Measurements from ENCODE around the gene ZSCAN32.

The ZSCAN32 gene

DNA sequence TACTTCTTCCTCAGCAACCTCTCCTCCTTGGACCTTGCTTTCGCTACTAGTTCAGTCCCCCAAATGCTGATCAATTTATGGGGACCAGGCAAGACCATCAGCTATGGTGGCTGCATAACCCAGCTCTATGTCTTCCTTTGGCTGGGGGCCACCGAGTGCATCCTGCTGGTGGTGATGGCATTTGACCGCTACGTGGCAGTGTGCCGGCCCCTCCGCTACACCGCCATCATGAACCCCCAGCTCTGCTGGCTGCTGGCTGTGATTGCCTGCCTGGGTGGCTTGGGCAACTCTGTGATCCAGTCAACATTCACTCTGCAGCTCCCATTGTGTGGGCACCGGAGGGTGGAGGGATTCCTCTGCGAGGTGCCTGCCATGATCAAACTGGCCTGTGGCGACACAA, 44.7 kb downstream of the ZSCAN32 start:
- DNase-seq, result no peak

DNA sequence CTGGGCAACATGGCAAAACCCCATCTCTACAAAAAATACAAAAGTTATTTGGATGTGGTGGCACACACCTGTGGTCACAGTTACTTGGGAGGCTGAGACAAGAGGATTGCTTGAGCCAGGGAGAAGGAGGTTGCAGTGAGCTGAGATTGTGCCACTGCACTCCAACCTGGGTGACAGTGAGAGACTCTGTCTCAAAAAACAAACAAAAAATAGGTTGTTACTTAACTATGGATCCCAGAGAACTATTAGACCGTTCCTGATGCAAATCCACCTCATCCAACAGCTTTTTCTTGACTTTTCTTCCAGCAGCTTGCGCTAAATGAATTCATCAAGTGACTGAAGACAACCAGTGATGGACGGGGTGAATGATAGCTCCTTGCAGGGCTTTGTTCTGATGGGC, 45.2 kb downstream of the ZSCAN32 start, which contains the start of gene OR2C1:
Gene OR2C1 (plus strand): TSS at position 301 of the 400 bp plus-strand sequence. CDS start 52 bp downstream, at position 353.
- DNase-seq, result no peak

DNA sequence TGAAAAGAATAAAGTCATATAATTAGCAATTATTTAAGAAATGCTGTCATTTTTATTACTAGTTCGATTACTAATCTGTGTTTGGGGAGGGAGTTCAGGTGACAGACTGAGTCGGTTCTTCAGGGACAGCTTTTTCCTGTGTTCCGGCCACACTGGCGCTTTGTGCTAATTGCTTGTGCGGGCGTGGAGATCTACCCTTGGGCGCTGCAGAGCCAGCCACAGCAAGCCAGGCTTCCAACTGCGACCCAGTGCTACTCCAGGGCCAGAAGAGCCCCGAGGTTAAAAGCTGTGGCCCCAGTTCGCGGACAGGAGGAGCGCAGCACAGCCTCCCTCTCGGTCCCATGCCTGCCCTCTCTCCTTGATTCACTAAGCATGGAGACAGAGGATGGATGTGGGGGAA, 51.6 kb downstream of the ZSCAN32 start:
- no peak for DNase-seq

DNA sequence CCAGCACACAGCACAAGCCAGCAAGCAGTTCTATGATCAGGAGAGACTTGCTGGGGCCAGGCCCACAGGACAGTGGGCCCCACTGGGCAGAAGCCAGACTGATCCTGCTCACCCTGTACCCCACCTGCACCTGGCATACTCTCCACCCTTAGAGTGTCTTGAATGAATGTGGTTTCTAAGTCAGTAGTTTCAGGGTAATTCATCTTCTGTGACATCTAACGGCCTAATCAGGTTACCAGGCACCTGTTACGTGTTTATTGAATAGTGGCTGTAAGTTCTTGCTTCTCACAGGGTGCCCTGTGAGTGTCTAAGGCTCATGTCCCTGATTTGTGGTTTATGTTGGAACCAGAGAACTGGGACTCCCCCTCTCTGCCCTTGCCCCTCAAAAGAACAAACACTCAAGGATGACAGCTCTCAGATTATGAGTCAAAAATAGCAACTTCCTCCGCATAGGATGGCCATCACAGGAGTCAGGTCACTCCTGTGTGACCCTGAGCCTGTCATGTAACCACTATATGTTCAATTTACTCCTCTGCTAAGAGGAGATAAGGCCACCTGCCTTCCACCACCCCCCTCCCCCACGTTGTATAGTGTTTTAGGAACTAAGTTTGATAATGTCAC, 52.1 kb downstream of the ZSCAN32 start:
- no peak for DNase-seq

DNA sequence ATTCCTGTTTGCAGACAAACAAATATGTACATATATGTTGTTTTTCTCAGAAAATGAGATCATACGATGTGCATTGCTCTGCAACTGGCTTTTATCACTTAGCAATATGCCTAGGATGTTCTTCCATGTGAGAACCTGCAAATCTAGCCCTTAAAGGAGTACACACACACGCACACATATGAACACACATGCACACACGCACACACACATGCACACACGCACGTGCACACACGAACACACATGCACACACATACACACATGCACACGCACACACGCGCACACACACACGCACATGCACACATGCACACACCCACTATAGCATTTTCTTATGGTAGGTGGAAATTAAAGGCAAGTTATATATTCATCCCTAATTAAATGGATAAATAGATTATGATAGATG, 53.2 kb downstream of the ZSCAN32 start:
- no peak for DNase-seq

DNA sequence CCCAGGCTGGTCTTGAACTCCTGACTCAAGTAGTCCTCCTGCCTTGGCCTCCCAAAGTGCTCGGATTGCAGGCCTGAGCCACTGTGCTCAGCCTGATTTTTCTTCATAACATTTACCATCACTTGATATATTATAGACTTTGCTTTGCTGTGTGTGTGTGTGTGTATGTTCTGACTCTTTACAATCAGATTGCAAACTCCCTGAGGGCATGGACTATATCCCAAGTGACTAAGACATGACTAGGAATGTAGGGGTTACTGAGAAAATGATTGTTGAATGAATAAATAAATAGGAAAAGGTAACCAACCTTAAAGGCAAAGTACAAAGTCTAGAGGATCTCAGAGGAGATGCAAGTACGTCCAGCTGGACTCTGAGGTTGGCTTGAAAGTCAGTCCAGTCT, 54.8 kb downstream of the ZSCAN32 start:
- DNase-seq, result no peak

Measured in C1 segment of cervical spinal cord (tissue), 14 donors.